ENCODE measurements around the gene MST1.

Gene MST1

DNA sequence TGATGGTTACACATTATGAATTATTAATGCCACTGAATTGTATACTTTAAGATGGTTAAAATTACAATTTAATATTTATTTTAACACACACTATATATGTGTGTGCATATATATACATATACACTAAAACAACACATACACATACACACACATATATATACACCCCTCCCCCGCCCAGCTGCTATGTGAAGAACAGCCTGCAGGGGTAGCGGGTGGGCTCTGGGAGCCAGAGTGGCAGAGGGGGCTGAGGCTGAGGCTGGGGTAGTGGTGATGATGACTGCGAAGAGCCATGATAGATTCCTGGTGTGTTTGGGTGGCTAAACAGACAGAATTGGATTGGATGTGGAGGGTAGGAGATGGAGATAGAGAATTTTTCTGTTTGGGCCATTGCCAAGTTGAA is 54.5 kb downstream of the MST1 start:
- DNase-seq (ENCODE audit: low read depth): no peak
